HT1080 (cell line): ENCODE results near the gene DCST1. TPM values are rescaled to one million over a fixed set of nuclear protein-coding genes. Genes with fewer than 3 reads are reported as not detected.

ENCODE experiments used
- DNase-seq: peaks from one replicate; pipeline ENCODE4 v3.0.0-alpha.2; 2015; ENCODE audit warnings: low read depth
- total RNA-seq: library from RNA; depleted of rRNA; stranded (reverse); fragments of >200 nt; shearing (Covaris generic); gene quantifications from 2 replicates; pipeline ENCODE4 v1.2.3, GENCODE V29; 2014; rRNA removed

The DCST1 gene
- total RNA-seq, 1 experiment from 2014 or later, result not detected

DNA sequence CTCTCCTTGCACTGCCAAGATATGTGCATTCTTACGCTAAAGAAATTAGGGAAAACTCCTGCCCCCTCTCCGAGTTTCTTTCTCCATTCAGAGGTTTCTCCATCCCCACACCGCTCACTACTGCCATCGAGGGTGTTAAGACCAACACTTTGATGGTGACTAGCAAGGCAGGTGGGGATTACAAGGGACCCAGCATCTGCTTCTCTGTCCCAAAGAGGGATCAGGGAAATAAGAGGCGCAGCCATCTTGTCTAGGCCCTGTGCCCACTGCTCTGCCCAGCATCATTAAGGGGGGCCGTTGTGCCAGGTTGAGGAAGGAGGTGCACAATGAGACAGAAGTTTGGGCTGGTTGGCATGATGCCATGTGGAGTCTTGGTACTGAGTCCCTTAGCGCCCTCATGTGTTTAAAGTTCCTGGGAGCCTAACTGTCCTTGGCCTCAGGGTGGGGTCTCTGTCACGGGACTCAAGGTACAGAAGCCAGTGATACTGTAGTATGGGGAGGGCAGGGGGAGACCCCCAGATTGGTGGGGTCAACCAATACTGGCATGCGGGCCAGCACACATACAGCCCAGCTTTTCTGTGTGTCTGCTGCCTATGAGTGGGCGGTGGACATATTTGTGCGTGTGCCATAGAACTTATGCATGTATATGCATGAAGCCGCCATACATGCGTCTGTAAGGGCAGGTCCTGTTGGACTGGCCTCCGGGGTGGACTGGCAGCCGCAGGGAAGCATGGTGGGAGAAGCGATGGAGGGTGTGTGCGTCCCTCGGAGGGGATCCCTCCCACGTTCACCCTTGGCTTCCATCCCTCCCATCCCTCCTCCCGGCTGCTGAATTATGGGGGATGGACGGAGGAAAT, 50.5 kb downstream of the DCST1 start:
- DNase-seq, result peak; percentile 24

DNA sequence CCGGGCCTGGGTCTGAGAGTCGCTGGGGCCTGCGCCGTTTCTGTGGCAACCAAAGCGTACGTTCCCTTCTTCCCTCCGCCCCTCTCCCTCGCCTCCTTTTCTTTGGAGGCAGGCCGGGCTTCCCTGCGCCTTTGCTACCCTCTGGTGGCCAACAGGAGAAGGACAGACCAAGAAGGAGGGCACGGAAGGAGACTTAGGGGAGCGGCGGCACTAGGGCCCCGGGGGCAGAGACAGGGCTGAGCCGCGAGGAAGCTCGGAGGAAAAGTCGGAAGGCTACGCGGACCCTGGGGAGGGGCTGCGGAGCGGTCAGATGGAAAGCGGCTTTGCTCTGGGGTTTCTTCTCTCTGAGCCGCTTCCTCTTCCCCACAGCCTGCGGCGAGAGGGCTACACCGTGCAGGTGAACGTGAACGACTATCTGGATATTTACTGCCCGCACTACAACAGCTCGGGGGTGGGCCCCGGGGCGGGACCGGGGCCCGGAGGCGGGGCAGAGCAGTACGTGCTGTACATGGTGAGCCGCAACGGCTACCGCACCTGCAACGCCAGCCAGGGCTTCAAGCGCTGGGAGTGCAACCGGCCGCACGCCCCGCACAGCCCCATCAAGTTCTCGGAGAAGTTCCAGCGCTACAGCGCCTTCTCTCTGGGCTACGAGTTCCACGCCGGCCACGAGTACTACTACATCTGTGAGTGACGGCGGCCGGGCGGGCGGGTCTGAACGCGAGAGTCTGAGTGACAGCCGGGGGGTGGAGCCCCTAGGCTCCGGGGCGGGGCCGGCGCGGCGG, 51.3 kb downstream of the DCST1 start:
- DNase-seq, result peak; percentile 92

DNA sequence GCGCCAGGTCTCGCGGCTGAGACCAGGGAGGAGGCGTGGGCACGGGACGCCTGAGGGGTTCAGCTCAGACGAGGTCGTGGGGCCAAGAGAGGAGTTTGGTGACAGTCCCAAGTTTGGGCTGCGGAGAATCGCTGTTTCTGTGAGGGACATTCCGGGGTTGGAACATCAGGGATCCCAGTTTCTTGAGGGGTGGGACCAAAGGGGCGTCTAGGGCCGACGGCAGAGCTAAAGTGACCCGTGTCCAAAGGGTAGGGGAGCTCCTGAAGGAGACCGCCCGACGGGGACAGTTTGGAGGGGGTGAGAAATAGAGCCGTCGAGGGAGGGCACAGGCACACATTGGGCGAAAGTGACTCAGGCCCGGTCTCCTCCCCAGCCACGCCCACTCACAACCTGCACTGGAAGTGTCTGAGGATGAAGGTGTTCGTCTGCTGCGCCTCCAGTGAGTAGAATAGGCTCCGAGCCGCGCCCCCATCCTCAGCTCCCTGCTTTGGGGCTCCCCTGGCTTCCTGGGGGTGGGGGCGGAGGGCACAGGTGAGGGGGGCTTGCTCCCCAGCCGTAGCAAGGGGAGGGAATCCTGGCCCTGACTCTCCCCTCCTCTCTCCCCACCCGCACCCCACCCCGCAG, 52.0 kb downstream of the DCST1 start:
- DNase-seq, result peak; percentile 41

DNA sequence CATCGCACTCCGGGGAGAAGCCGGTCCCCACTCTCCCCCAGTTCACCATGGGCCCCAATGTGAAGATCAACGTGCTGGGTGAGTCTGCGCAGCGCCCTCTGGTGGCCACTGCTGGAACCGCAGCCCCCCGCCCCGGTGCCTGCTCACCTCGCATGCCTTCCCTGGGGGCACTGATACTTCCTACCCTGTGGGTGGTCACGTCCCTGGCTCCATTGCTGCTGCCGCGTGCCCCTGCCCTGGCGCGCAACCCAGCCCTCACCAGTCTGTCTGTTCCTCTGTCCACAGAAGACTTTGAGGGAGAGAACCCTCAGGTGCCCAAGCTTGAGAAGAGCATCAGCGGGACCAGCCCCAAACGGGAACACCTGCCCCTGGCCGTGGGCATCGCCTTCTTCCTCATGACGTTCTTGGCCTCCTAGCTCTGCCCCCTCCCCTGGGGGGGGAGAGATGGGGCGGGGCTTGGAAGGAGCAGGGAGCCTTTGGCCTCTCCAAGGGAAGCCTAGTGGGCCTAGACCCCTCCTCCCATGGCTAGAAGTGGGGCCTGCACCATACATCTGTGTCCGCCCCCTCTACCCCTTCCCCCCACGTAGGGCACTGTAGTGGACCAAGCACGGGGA, 52.6 kb downstream of the DCST1 start:
- peak; percentile 56 for DNase-seq

DNA sequence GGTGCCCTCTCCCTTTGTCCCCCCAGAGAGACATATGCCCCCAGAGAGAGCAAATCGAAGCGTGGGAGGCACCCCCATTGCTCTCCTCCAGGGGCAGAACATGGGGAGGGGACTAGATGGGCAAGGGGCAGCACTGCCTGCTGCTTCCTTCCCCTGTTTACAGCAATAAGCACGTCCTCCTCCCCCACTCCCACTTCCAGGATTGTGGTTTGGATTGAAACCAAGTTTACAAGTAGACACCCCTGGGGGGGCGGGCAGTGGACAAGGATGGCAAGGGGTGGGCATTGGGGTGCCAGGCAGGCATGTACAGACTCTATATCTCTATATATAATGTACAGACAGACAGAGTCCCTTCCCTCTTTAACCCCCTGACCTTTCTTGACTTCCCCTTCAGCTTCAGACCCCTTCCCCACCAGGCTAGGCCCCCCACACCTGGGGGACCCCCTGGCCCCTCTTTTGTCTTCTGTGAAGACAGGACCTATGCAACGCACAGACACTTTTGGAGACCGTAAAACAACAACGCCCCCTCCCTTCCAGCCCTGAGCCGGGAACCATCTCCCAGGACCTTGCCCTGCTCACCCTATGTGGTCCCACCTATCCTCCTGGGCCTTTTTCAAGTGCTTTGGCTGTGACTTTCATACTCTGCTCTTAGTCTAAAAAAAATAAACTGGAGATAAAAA, 53.4 kb downstream of the DCST1 start:
- no peak for DNase-seq

DNA sequence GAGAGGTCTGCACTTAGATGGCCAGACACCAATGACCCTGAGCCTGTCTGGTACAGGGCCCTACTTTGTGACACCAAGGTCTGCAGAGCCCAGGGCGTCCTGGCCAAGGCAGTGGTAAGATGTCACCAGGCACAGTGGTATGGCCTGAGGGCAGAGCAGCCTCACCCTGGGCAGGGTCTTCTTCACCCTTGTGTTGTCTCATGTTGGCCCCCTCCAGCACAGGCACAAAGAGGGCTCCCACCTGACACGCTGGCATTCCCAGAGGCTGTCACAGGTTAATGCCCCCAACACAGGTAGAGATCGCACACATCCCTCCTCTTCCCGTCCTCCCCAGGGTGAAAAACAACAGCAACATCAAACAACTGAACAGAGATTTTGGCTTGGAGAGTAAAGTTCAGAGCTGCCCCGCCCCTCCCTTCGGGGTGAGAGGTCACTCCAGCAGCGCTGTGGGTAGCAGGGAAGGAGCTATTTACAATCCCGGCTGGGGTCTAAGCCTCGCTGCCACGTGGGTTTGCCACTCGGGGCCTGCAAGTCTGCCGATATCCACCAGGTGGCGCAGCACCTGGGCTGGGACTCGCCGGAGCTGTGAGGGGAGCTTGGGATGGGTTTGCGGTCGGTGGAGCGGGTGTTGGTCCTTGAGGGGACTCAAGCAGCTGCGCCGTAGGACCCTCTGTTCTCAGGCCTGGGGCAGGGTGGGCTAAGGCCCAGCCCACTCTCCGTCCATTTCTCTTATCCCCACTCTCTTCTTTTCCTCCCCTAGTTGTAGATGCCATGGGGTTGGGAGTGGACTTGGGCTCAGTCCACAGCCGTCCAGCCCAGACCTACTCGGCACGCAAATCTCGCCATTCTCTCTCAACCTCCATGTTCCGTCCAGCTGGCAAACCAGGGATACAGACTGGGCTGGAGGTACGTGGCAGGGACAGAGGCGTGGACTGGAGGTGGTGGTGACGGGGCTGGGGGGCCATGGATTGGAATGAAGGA, 57.7 kb downstream of the DCST1 start:
- peak; percentile 53 for DNase-seq

DNA sequence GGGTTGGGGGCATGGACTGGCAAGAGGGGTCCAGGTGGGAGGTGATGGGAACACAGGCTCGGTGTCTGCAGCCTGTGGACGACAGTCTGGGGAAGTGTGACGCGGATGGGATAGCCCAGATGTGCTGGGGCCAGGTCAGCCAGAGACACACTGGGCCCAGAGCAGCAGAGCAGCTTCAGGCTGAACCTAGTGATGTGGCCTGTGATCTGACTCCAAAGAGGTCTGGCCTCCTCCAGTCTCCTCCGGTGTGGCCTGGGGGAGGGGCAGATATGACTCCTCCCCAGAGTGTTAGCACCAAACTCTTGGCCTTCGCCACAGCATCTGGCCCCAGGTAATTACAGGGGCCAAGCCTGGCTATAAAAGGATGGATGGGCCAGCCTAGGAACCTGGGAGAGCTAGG, 58.5 kb downstream of the DCST1 start:
- DNase-seq, result no peak

DNA sequence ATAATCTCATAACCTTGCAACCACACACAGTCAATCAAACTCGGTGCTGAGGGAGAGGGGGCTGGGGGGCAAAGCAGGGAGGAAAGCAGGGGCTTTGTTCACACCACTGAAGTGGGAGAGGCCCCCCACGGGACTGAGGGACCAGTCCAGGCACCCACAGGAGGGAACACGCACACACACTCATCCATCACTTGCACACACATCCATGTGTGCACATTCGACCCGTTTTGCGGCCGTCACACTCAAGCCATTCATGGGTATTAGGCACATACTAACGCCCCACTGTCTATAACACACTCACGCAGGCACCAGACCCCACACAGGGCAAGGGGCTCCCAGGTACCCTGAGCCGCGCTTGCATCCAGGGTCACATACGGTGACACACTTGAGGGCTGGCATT, 59.0 kb downstream of the DCST1 start:
- no peak for DNase-seq

DNA sequence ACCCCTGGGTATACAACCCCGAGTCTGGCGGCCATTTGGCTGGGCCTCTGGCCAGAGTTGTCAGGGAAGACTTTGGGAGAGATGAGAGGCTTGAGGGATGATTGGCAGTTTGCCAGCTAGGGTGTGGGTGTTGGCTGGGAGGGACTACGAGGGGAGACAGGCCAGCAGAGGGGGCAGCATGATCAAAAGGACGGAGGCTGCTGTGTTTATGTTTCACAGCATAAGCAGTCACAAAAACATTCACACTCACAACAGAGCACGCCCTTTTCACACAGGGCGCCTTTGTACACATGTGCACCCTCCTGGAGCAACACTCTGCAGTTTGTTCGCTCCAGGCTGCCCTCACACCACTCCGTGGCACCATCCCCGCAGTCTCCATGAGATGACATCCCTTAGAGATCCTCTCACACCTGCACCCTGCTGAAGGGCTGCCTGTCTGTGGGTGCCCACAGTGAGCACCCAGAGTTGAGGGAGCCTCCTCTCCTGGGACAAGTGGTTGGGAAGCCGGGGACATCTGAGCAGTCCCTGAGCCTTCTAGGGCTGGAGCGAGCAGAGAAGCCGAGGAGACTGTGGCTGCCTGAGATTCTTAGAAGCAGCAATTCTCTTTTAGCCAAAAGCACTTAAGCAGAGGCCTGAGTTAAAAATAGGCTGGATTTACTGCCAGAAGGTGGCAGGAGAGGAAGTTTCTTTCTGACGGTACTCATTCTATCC, 60.4 kb downstream of the DCST1 start:
- DNase-seq, result peak; percentile 48

DNA sequence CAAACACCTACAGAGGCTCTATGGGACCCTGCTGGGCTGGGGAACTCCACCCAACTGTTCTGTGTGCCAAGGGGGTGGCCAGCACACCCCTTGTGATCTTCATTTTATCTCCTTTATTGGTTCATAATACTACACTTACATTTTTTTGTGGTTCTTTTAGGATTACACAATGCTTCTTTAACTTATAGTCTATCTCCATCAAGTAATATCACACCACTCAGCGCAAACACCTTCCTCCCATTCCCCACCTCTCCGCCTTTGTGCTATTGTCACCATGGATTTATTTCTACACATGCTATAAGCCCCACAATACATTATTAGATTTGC, 61.0 kb downstream of the DCST1 start:
- DNase-seq, result no peak

DNA sequence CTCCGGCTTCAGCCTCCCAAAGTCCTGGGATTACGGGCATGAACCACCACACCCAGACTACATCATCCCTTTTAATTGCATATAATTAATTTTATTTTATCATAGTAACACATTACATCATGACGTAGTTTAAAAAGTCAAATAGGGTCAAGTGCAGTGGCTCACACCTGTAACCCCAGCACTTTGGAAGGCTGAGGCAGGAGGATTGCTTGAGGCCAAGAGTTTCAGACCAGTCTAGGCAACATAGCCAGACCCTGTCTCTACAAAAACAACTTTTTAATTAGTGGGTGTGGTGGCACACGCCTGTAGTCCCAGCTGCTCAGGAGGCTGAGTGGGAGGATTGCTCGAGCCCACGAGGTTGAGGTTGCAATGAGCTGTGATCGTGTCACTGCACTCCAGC, 65.7 kb downstream of the DCST1 start:
- no peak for DNase-seq

Other genes starting within 250 kb of the DCST1 start
- gene KCNN3, start 163.5 kb upstream of the DCST1 start, total RNA-seq, result 0.20 and 0.34 TPM in 2 replicates
- 6.2 and 10.8 TPM in 2 replicates for gene PMVK, start 97.1 kb upstream of the DCST1 start, total RNA-seq
- gene PBXIP1, start 77.7 kb upstream of the DCST1 start, total RNA-seq, result 12.0 and 13.9 TPM in 2 replicates
- 26.3 and 32.4 TPM in 2 replicates for gene PYGO2, start 72.0 kb upstream of the DCST1 start, total RNA-seq
- 126 and 173 TPM in 2 replicates for gene SHC1, start 63.1 kb upstream of the DCST1 start, total RNA-seq
- gene CKS1B, start 59.1 kb upstream of the DCST1 start, total RNA-seq, result 210 and 222 TPM in 2 replicates
- gene FLAD1, start 50.5 kb upstream of the DCST1 start, total RNA-seq, result 49.5 and 50.0 TPM in 2 replicates
- gene LENEP, start 40.2 kb upstream of the DCST1 start, total RNA-seq, result 0.64 TPM in 1 of 2 replicates, not detected in the other
- 18.9 and 22.2 TPM in 2 replicates for gene ZBTB7B, start 31.0 kb upstream of the DCST1 start, total RNA-seq
- gene DCST2, start within 50 bp of the DCST1 start, total RNA-seq, result 0.03 TPM in 1 of 2 replicates, not detected in the other
- gene ADAM15, start 17.5 kb downstream of the DCST1 start, total RNA-seq, result 198 and 262 TPM in 2 replicates
- gene EFNA4, start 29.9 kb downstream of the DCST1 start, total RNA-seq, result 8.4 and 11.0 TPM in 2 replicates
- gene EFNA3, start 45.0 kb downstream of the DCST1 start, total RNA-seq, result 3.3 and 7.0 TPM in 2 replicates
- 1.4 and 3.6 TPM in 2 replicates for gene EFNA1, start 94.1 kb downstream of the DCST1 start, total RNA-seq
- gene SLC50A1, start 102.0 kb downstream of the DCST1 start, total RNA-seq, result 36.9 and 42.2 TPM in 2 replicates
- 36.0 and 42.9 TPM in 2 replicates for gene DPM3, start 106.7 kb downstream of the DCST1 start, total RNA-seq
- gene KRTCAP2, start 139.5 kb downstream of the DCST1 start, total RNA-seq, result 126 and 170 TPM in 2 replicates
- 3.1 and 4.1 TPM in 2 replicates for gene TRIM46, start 140.0 kb downstream of the DCST1 start, total RNA-seq
- 2.7 and 3.1 TPM in 2 replicates for gene THBS3, start 174.1 kb downstream of the DCST1 start, total RNA-seq
- gene MTX1, start 174.9 kb downstream of the DCST1 start, total RNA-seq, result 50.0 and 54.0 TPM in 2 replicates
- gene ENTREP3, start 221.7 kb downstream of the DCST1 start, total RNA-seq, result 7.7 and 15.3 TPM in 2 replicates
- gene SCAMP3, start 228.5 kb downstream of the DCST1 start, total RNA-seq, result 124 and 158 TPM in 2 replicates
- gene CLK2, start 239.7 kb downstream of the DCST1 start, total RNA-seq, result 19.1 and 26.0 TPM in 2 replicates
- gene HCN3, start 243.6 kb downstream of the DCST1 start, total RNA-seq, result 0.84 and 1.1 TPM in 2 replicates